RKO (cell line): Measurements from ENCODE around the gene VPS35L.

Experiments used
- DNase-seq: peaks from one replicate; pipeline ENCODE4 v3.0.0-alpha.2; 2016; ENCODE audit warnings: low spot score

Gene VPS35L

GRCh38 chr16:19555186-19555937, at the start of gene VPS35L:
TSS of gene VPS35L (plus strand) at chr16:19555703. CDS start at chr16:19555730, 27 bp downstream.
- no peak for DNase-seq

- DNase-seq: no peak
Measured at GRCh38 chr16:19506965-19507364, 48.5 kb upstream of the VPS35L start.

GRCh38 chr16:19507867-19508266, 47.6 kb upstream of the VPS35L start:
- no peak for DNase-seq

GRCh38 chr16:19512297-19512696, 43.2 kb upstream of the VPS35L start:
- DNase-seq: no peak

GRCh38 chr16:19513377-19514053, 42.0 kb upstream of the VPS35L start:
- DNase-seq: no peak

GRCh38 chr16:19515757-19516156, 39.7 kb upstream of the VPS35L start:
- DNase-seq: no peak

GRCh38 chr16:19517424-19518089, 37.9 kb upstream of the VPS35L start:
- peak; percentile 67 for DNase-seq

GRCh38 chr16:19518388-19518787, 37.1 kb upstream of the VPS35L start:
- no peak for DNase-seq

GRCh38 chr16:19520861-19521331, 34.6 kb upstream of the VPS35L start:
- peak; percentile 79 for DNase-seq

GRCh38 chr16:19521471-19522396, 33.8 kb upstream of the VPS35L start, which contains the start of gene GDE1:
TSS of gene GDE1 (minus strand) at chr16:19522098. CDS start at chr16:19521964, 134 bp downstream.
- peak; percentile 88 for DNase-seq

GRCh38 chr16:19522397-19522732, 33.1 kb upstream of the VPS35L start:
- no peak for DNase-seq

GRCh38 chr16:19522760-19523159, 32.7 kb upstream of the VPS35L start:
- no peak for DNase-seq

GRCh38 chr16:19523184-19523558, 32.3 kb upstream of the VPS35L start:
- DNase-seq: no peak

- peak; percentile 96 for DNase-seq
Measured at GRCh38 chr16:19523559-19524355, 31.7 kb upstream of the VPS35L start, which contains the start of gene CCP110. TSS of gene CCP110 (plus strand) at chr16:19523942. CDS start at chr16:19527882, 3,940 bp downstream.

GRCh38 chr16:19524356-19524615, 31.2 kb upstream of the VPS35L start:
- DNase-seq: no peak

- peak; percentile 51 for DNase-seq
Measured at GRCh38 chr16:19524616-19525384, 30.7 kb upstream of the VPS35L start.

- no peak for DNase-seq
Measured at GRCh38 chr16:19525385-19525723, 30.1 kb upstream of the VPS35L start.

- DNase-seq: no peak
Measured at GRCh38 chr16:19527161-19527560, 28.3 kb upstream of the VPS35L start.

GRCh38 chr16:19528666-19529065, 26.8 kb upstream of the VPS35L start:
- no peak for DNase-seq

- no peak for DNase-seq
Measured at GRCh38 chr16:19532601-19533000, 22.9 kb upstream of the VPS35L start.
